IMR-90 (cell line): Measurements from ENCODE around the gene CACNB2. TPM values are rescaled to one million over a fixed set of nuclear protein-coding genes. Genes with fewer than 3 reads are reported as not detected.

Experiments used
- ATAC-seq: fragments of 200-7000 bp; cut with Tn5 transposase; 2 replicates; pipeline ENCODE4 v1.9.1; 2020; ENCODE audit warnings: low read depth, mild to moderate bottlenecking, moderate library complexity
- BruUV-seq: library from RNA; stranded (reverse); fragments of 400-500 nt; replicated peaks from 2 replicates; lab custom pipeline; 2021; lab: Mats Ljungman, UMichigan
- CTCF ChIA-PET: fragments of 300-600 bp; formaldehyde crosslinking; extraction: SDS; loops from one replicate; lab custom pipeline; 2021; ENCODE audit warnings: antibody characterized with exemption; lab: Yijun Ruan, JAX
- POLR2A ChIA-PET: fragments of 300-600 bp; sonication (Branson Sonifier 250); formaldehyde crosslinking; loops from one replicate; lab custom pipeline; 2022; ENCODE audit warnings: antibody characterized with exemption; ENCODE audit not compliant: unreplicated experiment; lab: Charles Lee
- DNase-seq: peaks from one replicate; pipeline ENCODE4 v3.0.0; 2013
- H2AFZ ChIP-seq: replicated peaks from 2 replicates; pipeline ENCODE3; 2013; ENCODE audit warnings: low read length, mild to moderate bottlenecking; ENCODE audit not compliant: poor library complexity
- H2AK5ac ChIP-seq: 2 replicates; pipeline ENCODE4 v1.6.1; 2013; ENCODE audit warnings: low read depth, low read length, inconsistent platforms
- H2AK9ac ChIP-seq: replicated peaks from 2 replicates; pipeline ENCODE3; 2013; ENCODE audit warnings: mild to moderate bottlenecking, low read depth, low read length, moderate library complexity; ENCODE audit not compliant: poor library complexity
- H2BK120ac ChIP-seq: 2 replicates; pipeline ENCODE4 v1.6.1; 2013; ENCODE audit warnings: low read depth, low read length, inconsistent platforms
- H2BK15ac ChIP-seq: 3 replicates; pipeline ENCODE4 v1.6.1; 2013; ENCODE audit warnings: low read depth, low read length, inconsistent platforms
- H2BK20ac ChIP-seq: 2 replicates; pipeline ENCODE4 v1.6.1; 2013; ENCODE audit warnings: low read depth, mild to moderate bottlenecking, inconsistent platforms, low read length, moderate library complexity
- H2BK5ac ChIP-seq: 2 replicates; pipeline ENCODE4 v1.6.1; 2013; ENCODE audit warnings: mild to moderate bottlenecking, low read depth, low read length, inconsistent platforms; ENCODE audit not compliant: poor library complexity, severe bottlenecking
- H3K14ac ChIP-seq: replicated peaks from 2 replicates; pipeline ENCODE4 v1.6.1; 2013; ENCODE audit warnings: low read depth, low read length, inconsistent platforms
- H3K18ac ChIP-seq: 2 replicates; pipeline ENCODE4 v1.6.1; 2013; ENCODE audit warnings: low read depth, low read length, control low read depth
- H3K23ac ChIP-seq: 2 replicates; pipeline ENCODE4 v1.6.1; 2013; ENCODE audit warnings: low read depth, low read length, inconsistent platforms
- H3K27ac ChIP-seq: 2 replicates; pipeline ENCODE4 v1.5.1; 2013; ENCODE audit warnings: mild to moderate bottlenecking, control low read depth, low read length; ENCODE audit not compliant: insufficient read depth
- H3K27me3 ChIP-seq: 2 replicates; pipeline ENCODE4 v1.6.1; 2013; ENCODE audit warnings: low read length; ENCODE audit not compliant: control insufficient read depth, insufficient read depth
- H3K36me3 ChIP-seq: 2 replicates; pipeline ENCODE4 v1.6.1; 2013; ENCODE audit warnings: low read length, mixed read lengths; ENCODE audit not compliant: control insufficient read depth, insufficient read depth
- H3K4ac ChIP-seq: 2 replicates; pipeline ENCODE4 v1.6.1; 2013; ENCODE audit warnings: low read depth, low read length, inconsistent platforms
- H3K4me1 ChIP-seq: 2 replicates; pipeline ENCODE4 v1.6.1; 2013; ENCODE audit warnings: low read length, mixed read lengths; ENCODE audit not compliant: control insufficient read depth, insufficient read depth
- H3K4me2 ChIP-seq: 2 replicates; pipeline ENCODE4 v1.6.1; 2013; ENCODE audit warnings: low read depth, mild to moderate bottlenecking, control low read depth, low read length, moderate library complexity
- H3K4me3 ChIP-seq: 2 replicates; pipeline ENCODE4 v1.5.1; 2013; ENCODE audit warnings: low read depth, mild to moderate bottlenecking, control low read depth, low read length, moderate library complexity; ENCODE audit not compliant: insufficient read depth
- H3K56ac ChIP-seq: 2 replicates; pipeline ENCODE4 v1.6.1; 2013; ENCODE audit warnings: low read length, inconsistent platforms; ENCODE audit not compliant: insufficient read depth; ENCODE audit errors: extremely low read depth
- H3K79me1 ChIP-seq, 2 experiments: 2 replicates each; pipeline ENCODE4 v1.6.1; 2013; ENCODE audit warnings: low read length in 2 of 2, inconsistent platforms in 1 of 2, low read depth in 1 of 2
- H3K9ac ChIP-seq: 2 replicates; pipeline ENCODE4 v1.6.1; 2013; ENCODE audit warnings: low read depth, low read length, control low read depth
- H3K9me1 ChIP-seq: 2 replicates; pipeline ENCODE4 v1.6.1; 2013; ENCODE audit warnings: low read length, inconsistent platforms; ENCODE audit not compliant: insufficient read depth
- H3K9me3 ChIP-seq: 2 replicates; pipeline ENCODE4 v1.6.1; 2013; ENCODE audit warnings: low read length; ENCODE audit not compliant: control insufficient read depth, insufficient read depth
- H4K20me1 ChIP-seq: 2 replicates; pipeline ENCODE4 v1.6.1; 2013; ENCODE audit warnings: low read length, inconsistent platforms; ENCODE audit not compliant: insufficient read depth
- H4K5ac ChIP-seq: 2 replicates; pipeline ENCODE4 v1.6.1; 2013; ENCODE audit warnings: mild to moderate bottlenecking, low read depth, low read length, control low read depth
- H4K8ac ChIP-seq, 2 experiments: 2 replicates each; pipeline ENCODE4 v1.6.1; 2013; ENCODE audit warnings: low read depth in 2 of 2, low read length in 2 of 2, control low read depth in 1 of 2, inconsistent platforms in 1 of 2
- H4K91ac ChIP-seq: 2 replicates; pipeline ENCODE4 v1.6.1; 2013; ENCODE audit warnings: low read depth, low read length, inconsistent platforms; ENCODE audit not compliant: insufficient read depth
- BHLHE40 ChIP-seq: fragments of 150-350 bp; IDR thresholded peaks from 2 replicates; pipeline ENCODE4 v1.6.1; 2016; ENCODE audit warnings: mild to moderate bottlenecking, low read depth, low read length
- CHD1 ChIP-seq: IDR thresholded peaks from 2 replicates; pipeline ENCODE4 v1.6.1; 2012; ENCODE audit warnings: low read depth, low read length, improper control_type of control experiment
- MAZ ChIP-seq: IDR thresholded peaks from 2 replicates; pipeline ENCODE4 v1.6.1; 2012; ENCODE audit warnings: low read depth, mild to moderate bottlenecking, low read length, improper control_type of control experiment, moderate library complexity, borderline replicate concordance
- MXI1 ChIP-seq: IDR thresholded peaks from 2 replicates; pipeline ENCODE4 v1.6.1; 2012; ENCODE audit warnings: low read depth, mild to moderate bottlenecking, low read length, moderate library complexity, borderline replicate concordance
- POLR2A ChIP-seq: IDR thresholded peaks from 2 replicates; pipeline ENCODE4 v1.6.1; 2012; ENCODE audit warnings: mild to moderate bottlenecking, low read depth, low read length
- RCOR1 ChIP-seq: IDR thresholded peaks from 2 replicates; pipeline ENCODE4 v1.6.1; 2012; ENCODE audit warnings: mild to moderate bottlenecking, low read length, improper control_type of control experiment; ENCODE audit not compliant: insufficient replicate concordance
- WGBS, 2 experiments: methylation state at CpG; one replicate each; pipeline versions ENCODE4 v1.1.5 to v1.1.7; 2013; ENCODE audit warnings: missing lambda C conversion rate in 2 of 2; ENCODE audit not compliant: insufficient read length in 1 of 2; ENCODE audit errors: extremely low coverage in 2 of 2; 5-methylcytosine and 5-hydroxymethylcytosine counted together
- dilution Hi-C: fragments of 300-500 bp; cut with HindIII; formaldehyde crosslinking; loops from one replicate; pipeline ENCODE4 v1.14.3; 2018; ENCODE audit warnings: low sequenced_read_pairs; ENCODE audit not compliant: unreplicated experiment
- in situ Hi-C: fragments of 300-500 bp; cut with MboI; formaldehyde crosslinking; loops from 3 replicates; pipeline ENCODE4 v1.14.3; 2019; ENCODE audit warnings: low sequenced_read_pairs, inconsistent platforms, mixed read lengths
- intact Hi-C: fragments of 100-400 bp; cut with micrococcal nuclease; formaldehyde crosslinking; loops from 2 replicates; pipeline ENCODE4 v1.10.0; 2022
- polyA plus RNA-seq, 3 experiments: library from polyadenylated mRNA; depleted of rRNA; stranded (reverse); fragments of >200 nt; gene quantifications; 2 replicates each; pipeline ENCODE4 v1.2.3, GENCODE V29; 2012; ENCODE audit warnings: low replicate concordance in 1 of 3
- total RNA-seq: library from RNA; depleted of rRNA; stranded (reverse); fragments of >200 nt; gene quantifications from 2 replicates; pipeline ENCODE4 v1.2.3, GENCODE V29; 2012
- TF ChIP-seq, protein P1 (sequence below): fragments of 150-350 bp; IDR thresholded peaks from 2 replicates; pipeline ENCODE4 v1.6.1; 2017; ENCODE audit warnings: mild to moderate bottlenecking, antibody characterized with exemption, low read length, low read depth
- TF ChIP-seq, protein P2 (sequence below): conservative IDR thresholded peaks from 2 replicates; pipeline ENCODE4 v1.5.1; 2012; ENCODE audit warnings: mild to moderate bottlenecking, low read depth, low read length, improper control_type of control experiment

Gene CACNB2
- total and polyA plus RNA-seq, 2 of the 4 experiments (the other 2 are of a cell fraction), result 0.36 TPM

DNA sequence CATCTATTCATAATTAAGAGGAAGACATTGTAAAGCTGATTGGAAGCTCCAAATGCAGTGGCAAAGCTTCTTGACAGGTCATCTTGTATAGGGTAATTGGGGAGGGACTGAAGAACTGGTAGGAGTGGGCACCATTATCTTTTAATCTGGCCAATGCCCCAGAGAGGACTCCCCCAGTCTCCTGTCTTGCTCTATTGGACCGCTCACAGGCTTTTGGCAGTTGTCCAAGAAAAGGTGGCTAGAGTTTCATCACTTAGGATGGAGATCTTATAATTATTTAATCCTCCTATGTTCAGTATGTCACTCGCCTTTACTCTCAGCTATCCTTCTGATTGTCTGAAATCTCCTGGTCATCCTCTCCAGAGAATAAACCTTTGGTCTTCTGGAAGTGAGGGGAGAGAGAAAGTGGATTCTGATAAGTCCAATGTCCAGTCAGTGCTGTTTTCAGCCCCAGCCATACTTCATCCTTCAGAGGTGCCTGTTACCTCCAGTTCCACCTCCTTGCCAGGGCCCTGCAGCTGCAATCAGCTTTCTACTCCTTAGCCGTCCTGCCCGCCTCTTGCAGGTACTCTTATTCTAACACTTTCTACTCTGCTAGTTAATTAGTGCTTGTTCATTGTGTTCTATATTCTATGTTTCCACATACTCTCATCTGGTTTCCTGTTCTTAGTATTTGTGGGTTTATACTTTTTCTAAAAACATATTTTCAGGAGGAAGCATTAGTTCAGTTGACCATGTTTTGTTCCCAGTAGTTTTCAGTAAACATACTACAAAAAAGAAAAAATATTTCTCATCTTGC lies 269.6 kb downstream of the CACNB2 start (continued):
- TF ChIP-seq MAZ, result no peak

DNA sequence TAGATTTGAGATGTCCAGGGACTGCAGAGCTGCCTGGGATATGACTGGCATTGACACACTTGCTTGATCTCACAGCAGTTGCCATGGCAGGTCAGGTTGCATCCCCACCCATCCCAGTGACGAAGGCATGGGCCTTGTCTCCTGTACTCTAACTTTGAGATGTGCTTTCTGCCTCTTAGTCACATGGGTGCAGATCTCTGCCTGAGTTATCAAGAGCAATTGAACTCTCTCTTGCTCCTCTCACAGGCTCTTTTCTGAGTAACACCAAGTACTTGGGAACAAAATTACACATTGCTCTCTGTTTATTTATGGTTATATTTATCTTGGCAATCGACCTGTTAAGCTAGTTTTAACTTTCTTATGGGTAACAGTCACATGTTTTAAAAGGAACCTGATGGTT lies 273.8 kb downstream of the CACNB2 start:
- peak overlapping the region; percentile 42 for H3K4ac ChIP-seq
- no TSS peak for BruUV-seq
- H3K14ac ChIP-seq, result peak overlapping the region; percentile 10; the same call in 1 of the 2 replicates
- dilution Hi-C loops, result no loop called here
- H3K4me1 ChIP-seq, result peaks cover 9% of the 10 kb centered on the region
- no peaks in the 10 kb centered on the region for H3K79me1 ChIP-seq
- H3K9ac ChIP-seq, result no peak overlapping the region
- H3K56ac ChIP-seq, result no peak overlapping the region
- POLR2A ChIA-PET, result no interaction called here
- WGBS, 2 experiments, result no CpG with 5 or more reads among the region's 2 CpGs
- H3K4me3 ChIP-seq, result no peak overlapping the region
- no peaks in the 10 kb centered on the region for H3K36me3 ChIP-seq
- H2AFZ ChIP-seq, result no peak overlapping the region
- H3K27ac ChIP-seq, result no peak overlapping the region
- H2BK5ac ChIP-seq, result peak overlapping the region; percentile 13
- H4K20me1 ChIP-seq, result no peaks in the 10 kb centered on the region
- CTCF ChIA-PET, result interaction anchor here (0.9 kb wide), 1 partner anchor 73 kb away, joined by 3 read pairs; no protein-coding TSS in a partner anchor
- H2BK120ac ChIP-seq, result peak overlapping the region; percentile 2
- H3K9me3 ChIP-seq, result no peaks in the 10 kb centered on the region
- in situ Hi-C loops, result no loop called here
- TF ChIP-seq MXI1 (no peak), RCOR1 (no peak), CHD1 (no peak), POLR2A (no peak), BHLHE40 (no peak)
- TF ChIP-seq, protein P1, sequence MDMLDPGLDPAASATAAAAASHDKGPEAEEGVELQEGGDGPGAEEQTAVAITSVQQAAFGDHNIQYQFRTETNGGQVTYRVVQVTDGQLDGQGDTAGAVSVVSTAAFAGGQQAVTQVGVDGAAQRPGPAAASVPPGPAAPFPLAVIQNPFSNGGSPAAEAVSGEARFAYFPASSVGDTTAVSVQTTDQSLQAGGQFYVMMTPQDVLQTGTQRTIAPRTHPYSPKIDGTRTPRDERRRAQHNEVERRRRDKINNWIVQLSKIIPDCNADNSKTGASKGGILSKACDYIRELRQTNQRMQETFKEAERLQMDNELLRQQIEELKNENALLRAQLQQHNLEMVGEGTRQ, result no peak
- TF ChIP-seq, protein P2, sequence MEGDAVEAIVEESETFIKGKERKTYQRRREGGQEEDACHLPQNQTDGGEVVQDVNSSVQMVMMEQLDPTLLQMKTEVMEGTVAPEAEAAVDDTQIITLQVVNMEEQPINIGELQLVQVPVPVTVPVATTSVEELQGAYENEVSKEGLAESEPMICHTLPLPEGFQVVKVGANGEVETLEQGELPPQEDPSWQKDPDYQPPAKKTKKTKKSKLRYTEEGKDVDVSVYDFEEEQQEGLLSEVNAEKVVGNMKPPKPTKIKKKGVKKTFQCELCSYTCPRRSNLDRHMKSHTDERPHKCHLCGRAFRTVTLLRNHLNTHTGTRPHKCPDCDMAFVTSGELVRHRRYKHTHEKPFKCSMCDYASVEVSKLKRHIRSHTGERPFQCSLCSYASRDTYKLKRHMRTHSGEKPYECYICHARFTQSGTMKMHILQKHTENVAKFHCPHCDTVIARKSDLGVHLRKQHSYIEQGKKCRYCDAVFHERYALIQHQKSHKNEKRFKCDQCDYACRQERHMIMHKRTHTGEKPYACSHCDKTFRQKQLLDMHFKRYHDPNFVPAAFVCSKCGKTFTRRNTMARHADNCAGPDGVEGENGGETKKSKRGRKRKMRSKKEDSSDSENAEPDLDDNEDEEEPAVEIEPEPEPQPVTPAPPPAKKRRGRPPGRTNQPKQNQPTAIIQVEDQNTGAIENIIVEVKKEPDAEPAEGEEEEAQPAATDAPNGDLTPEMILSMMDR, result 0 out of 2 replicates have a peak, but pooled peaks have one; percentile 3
- no peak overlapping the region for H3K23ac ChIP-seq
- peaks cover 6% of the 10 kb centered on the region; the same call in 1 of the 2 replicates for H3K9me1 ChIP-seq
- peak overlapping the region; percentile 31; the same call in 2 of the 3 replicates for H2BK15ac ChIP-seq
- H2AK5ac ChIP-seq, result peak overlapping the region; percentile 91; the same call in 1 of the 2 replicates
- H2BK20ac ChIP-seq, result peak overlapping the region; percentile 50
- peak overlapping the region; percentile 10 for H3K18ac ChIP-seq
- peak overlapping the region in 1 of 2 experiments; percentile 7; a peak in 1 of 4 replicates for H4K8ac ChIP-seq
- H3K4me2 ChIP-seq, result no peak overlapping the region
- ATAC-seq (peak; percentile 38; the same call in 1 of the 2 replicates), DNase-seq (peak; percentile 59)
- peak overlapping the region; percentile 6; the same call in 1 of the 2 replicates for H4K5ac ChIP-seq
- peak overlapping the region; percentile 26 for H4K91ac ChIP-seq
- H3K27me3 ChIP-seq, result no peaks in the 10 kb centered on the region
- H2AK9ac ChIP-seq, result no peak overlapping the region
- intact Hi-C loops, result no loop called here
